GM12875 (cell line): Measurements from ENCODE around the gene CNGB1.

Experiments used
- H3K4me3 ChIP-seq: one replicate; pipeline ENCODE4 v1.5.1; 2011; ENCODE audit warnings: low read depth, low read length, control low read depth
- CTCF ChIP-seq: IDR thresholded peaks from 2 replicates; pipeline ENCODE4 v1.5.1; 2011; ENCODE audit warnings: low read depth, mild to moderate bottlenecking, control low read depth, inconsistent platforms, low read length, moderate library complexity, borderline replicate concordance; ENCODE audit not compliant: insufficient read depth

The CNGB1 gene

GRCh38 chr16:58000706-58001676 is 30.1 kb upstream of the CNGB1 start, which contains the start of gene USB1:
Gene USB1 (plus strand): TSS chr16:58001407. CDS start chr16:58001484, 77 bp downstream.
- TF ChIP-seq CTCF, result peak; percentile 88
- H3K4me3 ChIP-seq, result peak within 1 kb of the TSS; percentile 65

- TF ChIP-seq CTCF, result 0 out of 2 replicates have a peak, but pooled peaks have one; percentile 0
- peak within 1 kb of the TSS; percentile 65 for H3K4me3 ChIP-seq
Measured at GRCh38 chr16:57999971-58000705, 29.2 kb upstream of the CNGB1 start, which contains the start of gene ZNF319. Gene ZNF319 (minus strand): TSS chr16:58000672. CDS start chr16:57998265, 2,407 bp downstream.

DNA sequence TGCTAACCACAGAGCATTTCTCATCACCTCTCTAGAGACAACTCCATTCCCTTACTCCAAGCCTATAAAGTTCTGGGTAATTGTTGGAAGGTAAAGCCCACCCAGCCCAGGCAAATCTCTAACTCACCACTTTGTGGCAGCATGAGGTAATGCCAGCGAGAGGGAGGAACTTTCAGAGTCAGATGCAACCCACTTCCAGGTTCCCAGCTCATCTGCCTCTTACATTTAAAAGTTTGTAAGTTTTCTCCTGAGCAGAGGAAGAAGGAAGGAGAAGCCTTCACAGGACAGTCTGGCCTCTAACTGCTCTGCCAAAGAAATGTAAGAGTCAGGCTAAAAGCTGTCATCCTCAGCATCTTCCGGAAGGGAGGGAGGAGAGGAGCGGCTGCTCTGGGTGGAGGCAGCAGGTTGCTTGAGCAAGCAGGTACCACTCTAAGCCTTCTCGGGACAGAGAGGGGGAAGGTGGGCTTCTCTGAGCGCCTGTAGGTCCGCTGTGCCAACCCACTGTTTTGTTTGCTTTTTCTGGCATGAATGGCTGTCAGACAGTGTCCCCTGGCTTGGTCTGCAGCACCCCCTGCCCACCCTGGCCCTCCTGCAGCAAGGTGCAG is 28.5 kb upstream of the CNGB1 start:
- H3K4me3 ChIP-seq, result peak overlapping the region; percentile 65
- no peak for TF ChIP-seq CTCF

DNA sequence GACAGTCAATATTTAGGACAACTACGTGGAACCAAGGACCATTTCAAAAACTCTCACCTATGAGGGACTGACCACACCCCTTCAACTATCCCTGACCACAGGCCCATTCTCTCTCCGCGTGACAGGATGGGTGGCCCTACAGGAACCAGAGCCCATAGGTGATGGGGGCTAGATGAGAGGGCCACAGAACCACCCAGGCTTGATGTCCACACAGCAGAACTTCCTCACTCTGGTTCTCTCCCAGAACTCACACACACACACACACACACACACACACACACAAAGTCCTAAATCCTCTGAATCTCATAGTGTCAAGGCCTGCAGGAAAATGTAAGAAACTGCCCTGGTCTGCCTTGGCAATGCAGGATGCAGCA is 28.1 kb upstream of the CNGB1 start:
- TF ChIP-seq CTCF, result no peak
- H3K4me3 ChIP-seq, result no peak overlapping the region

GRCh38 chr16:57998486-57998885 is 27.6 kb upstream of the CNGB1 start:
- TF ChIP-seq CTCF, result no peak
- no peak overlapping the region for H3K4me3 ChIP-seq

DNA sequence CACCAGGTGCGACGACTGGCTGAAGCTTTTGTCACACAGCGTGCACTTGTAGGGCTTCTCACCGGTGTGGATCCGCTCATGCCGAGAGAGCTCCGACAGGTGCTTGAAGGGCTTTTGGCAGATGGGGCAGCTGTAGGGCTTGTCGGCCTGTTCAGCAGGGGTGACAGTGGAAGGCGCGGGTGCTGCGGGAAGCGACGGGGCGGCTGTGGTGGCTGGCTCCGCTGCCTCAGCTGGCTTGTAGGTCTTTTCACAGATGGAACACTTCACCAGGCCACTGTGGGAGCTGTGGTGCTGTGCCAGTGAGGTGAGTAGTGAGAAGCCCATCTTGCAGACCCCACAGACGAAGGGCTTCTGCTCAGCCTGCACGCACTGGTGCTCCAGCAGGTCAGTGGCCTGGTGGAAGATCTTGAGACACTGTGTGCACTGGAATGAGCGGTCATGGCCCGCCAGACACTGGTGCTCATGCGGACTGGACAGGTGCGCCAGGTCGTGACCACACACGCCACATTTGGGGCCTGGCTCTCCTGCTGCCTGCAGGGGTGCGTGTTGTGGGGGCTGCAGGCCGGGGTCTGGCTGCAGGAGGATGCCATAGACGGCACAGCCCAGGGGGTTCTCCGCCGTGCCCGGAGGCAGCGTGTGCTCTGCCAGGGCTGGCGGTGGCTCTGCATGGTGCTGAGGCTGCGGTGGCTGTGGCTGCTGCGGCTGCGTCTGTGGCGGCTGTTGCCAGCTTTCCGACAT is 26.8 kb upstream of the CNGB1 start:
- no peak for TF ChIP-seq CTCF
- no peak overlapping the region for H3K4me3 ChIP-seq
